GM12878 (cell line): Measurements from ENCODE around the gene EEF1A2. TPM values are rescaled to one million over a fixed set of nuclear protein-coding genes. Genes with fewer than 3 reads are reported as not detected.

ENCODE experiments used
- ATAC-seq: fragments of 200-7000 bp; cut with Tn5 transposase; 3 replicates; pipeline ENCODE4 v1.9.1; 2020; ENCODE audit warnings: mild to moderate bottlenecking, moderate library complexity
- BruUV-seq: library from RNA; stranded (reverse); fragments of 400-500 nt; replicated peaks from 2 replicates; lab custom pipeline; 2021; lab: Mats Ljungman, UMichigan
- CTCF ChIA-PET: fragments of 300-600 bp; sonication (Branson Sonifier 250); formaldehyde crosslinking; extraction: SDS; loops from one replicate; lab custom pipeline; 2021; ENCODE audit warnings: inconsistent platforms; lab: Yijun Ruan, JAX
- POLR2A ChIA-PET: fragments of 350-600 bp; formaldehyde crosslinking; extraction: SDS; loops from one replicate; lab custom pipeline; 2021; ENCODE audit warnings: inconsistent platforms; lab: Charles Lee
- RAD21 ChIA-PET: fragments of 300-600 bp; sonication (Branson Sonifier 250); formaldehyde crosslinking; loops from one replicate; lab custom pipeline; 2023; ENCODE audit warnings: antibody characterized with exemption; ENCODE audit not compliant: unreplicated experiment; lab: Charles Lee
- SMC1A ChIA-PET: fragments of 300-600 bp; sonication (Branson Sonifier 250); formaldehyde crosslinking; loops from one replicate; lab custom pipeline; 2023; ENCODE audit not compliant: unreplicated experiment, uncharacterized antibody; lab: Charles Lee
- DNase-seq: peaks from one replicate; pipeline ENCODE4 v3.0.0-alpha.2; 2011; ENCODE audit warnings: low read depth, low spot score
- FAIRE-seq: peaks from 3 replicates; lab custom pipeline; 2011; peaks lifted over from hg19 to GRCh38; lab: Jason Lieb, UNC
- H2AFZ ChIP-seq: 2 replicates; pipeline ENCODE4 v1.6.0; 2011; ENCODE audit warnings: low read depth, low read length, control low read depth; ENCODE audit not compliant: control insufficient read depth
- H3K27ac ChIP-seq: 2 replicates; pipeline ENCODE4 v1.5.1; 2011; ENCODE audit warnings: control low read depth; ENCODE audit not compliant: control insufficient read depth, insufficient read depth
- H3K27me3 ChIP-seq, 2 experiments: replicated peaks in 1 of 2; 2 replicates each; pipeline versions ENCODE4 v1.6.0 to v1.6.1; 2011; ENCODE audit warnings: low read length in 1 of 2; ENCODE audit not compliant: control insufficient read depth in 2 of 2, insufficient read depth in 2 of 2
- H3K36me3 ChIP-seq, 2 experiments: 2 replicates each; pipeline ENCODE4 v1.5.1; 2011; ENCODE audit warnings: low read length in 1 of 2; ENCODE audit not compliant: control insufficient read depth in 2 of 2, insufficient read depth in 2 of 2
- H3K4me1 ChIP-seq: 2 replicates; pipeline ENCODE4 v1.6.1; 2011; ENCODE audit warnings: mild to moderate bottlenecking, low read length, moderate library complexity, mixed read lengths; ENCODE audit not compliant: control insufficient read depth, insufficient read depth
- H3K4me2 ChIP-seq: 2 replicates; pipeline ENCODE4 v1.6.0; 2011; ENCODE audit warnings: control low read depth; ENCODE audit not compliant: control insufficient read depth, insufficient read depth
- H3K4me3 ChIP-seq: fragments of 200-600 bp; sonication (generic); 2 replicates; pipeline ENCODE4 v1.5.1; 2016
- H3K79me2 ChIP-seq: 2 replicates; pipeline ENCODE4 v1.6.0; 2011; ENCODE audit warnings: low read length; ENCODE audit not compliant: control insufficient read depth, insufficient read depth
- H3K9ac ChIP-seq: 2 replicates; pipeline ENCODE4 v1.8.0; 2011; ENCODE audit warnings: low read length, control low read depth, mixed read lengths; ENCODE audit not compliant: control insufficient read depth, insufficient read depth
- H3K9me3 ChIP-seq: replicated peaks from 3 replicates; pipeline ENCODE4 v1.5.1; 2011; ENCODE audit warnings: mild to moderate bottlenecking, low read length; ENCODE audit not compliant: control insufficient read depth, insufficient read depth
- H4K20me1 ChIP-seq: 2 replicates; pipeline ENCODE4 v1.6.0; 2011; ENCODE audit not compliant: control insufficient read depth, insufficient read depth
- RELA ChIP-seq: fragments of 450-650 bp; IDR thresholded peaks from 2 replicates; pipeline ENCODE4 v1.8.0; 2014; ENCODE audit warnings: borderline replicate concordance; ENCODE audit not compliant: partially characterized antibody
- SUPT20H ChIP-seq: IDR thresholded peaks from 2 replicates; pipeline ENCODE4 v1.6.1; 2011; ENCODE audit warnings: low read depth, mild to moderate bottlenecking, low read length, moderate library complexity, borderline replicate concordance; ENCODE audit not compliant: control insufficient read depth
- TCF12 ChIP-seq: IDR thresholded peaks from 2 replicates; pipeline ENCODE4 v1.6.1; 2011; ENCODE audit warnings: low read depth, mild to moderate bottlenecking, low read length
- WGBS: methylation state at CpG from one replicate; pipeline ENCODE4 v1.1.6; 2016; ENCODE audit warnings: low lambda C conversion rate; ENCODE audit not compliant: insufficient replicate concordance, insufficient coverage; ENCODE audit errors: missing lambda C conversion rate; 5-methylcytosine and 5-hydroxymethylcytosine counted together
- in situ Hi-C: fragments of 300-500 bp; cut with MboI; formaldehyde crosslinking; loops from 9 replicates; pipeline ENCODE4 v1.14.3; 2018; ENCODE audit warnings: mixed read lengths
- intact Hi-C: fragments of 100-400 bp; cut with micrococcal nuclease; formaldehyde crosslinking; loops from one replicate; pipeline ENCODE4 v1.14.2; 2022; ENCODE audit not compliant: unreplicated experiment
- polyA plus RNA-seq, 11 experiments: library from polyadenylated mRNA; depleted of rRNA in 4 of 11; unstranded in 6 of 11; stranded (reverse) in 5 of 11; fragments of >200 nt; fragmentation: Nextera tagmentation in 4 of 11; fragmentation: Illumina TruSeq in 1 of 11; extraction: Ambion mirVana in 4 of 11; extraction: Trizol in 1 of 11; gene quantifications; 1 replicate in 1 of 11; 2 replicates in 10 of 11; pipeline versions ENCODE4 v1.2.1 to v1.2.3, GENCODE V29; 2011 to 2016; ENCODE audit warnings: inconsistent platforms in 2 of 11, missing spikeins in 2 of 11, low read depth in 1 of 11
- total RNA-seq, 4 experiments: library from RNA; depleted of rRNA in 3 of 4; stranded (reverse); fragments of >200 nt in 3 of 4; fragmentation: Illumina TruSeq in 1 of 4; extraction: Trizol in 1 of 4; gene quantifications; 2 replicates each; pipeline versions ENCODE4 v1.2.1 to v1.2.3, GENCODE V29; 2013 to 2021
- TF ChIP-seq, protein P1 (sequence below): fragments of 450-650 bp; IDR thresholded peaks from 2 replicates; pipeline ENCODE4 v1.6.1; 2018; ENCODE audit warnings: mild to moderate bottlenecking, low read depth, moderate library complexity; ENCODE audit not compliant: partially characterized antibody
- TF ChIP-seq, protein P2 (sequence below): fragments of 450-650 bp; IDR thresholded peaks from 2 replicates; pipeline ENCODE4 v1.6.1; 2017; ENCODE audit warnings: low read depth, mild to moderate bottlenecking, moderate library complexity

EEF1A2 gene
- total and polyA plus RNA-seq, 10 of the 15 experiments (the other 5 are each of a cell fraction or from before 2014, with no cell fraction given), result 0.56 TPM; not detected in 9

DNA sequence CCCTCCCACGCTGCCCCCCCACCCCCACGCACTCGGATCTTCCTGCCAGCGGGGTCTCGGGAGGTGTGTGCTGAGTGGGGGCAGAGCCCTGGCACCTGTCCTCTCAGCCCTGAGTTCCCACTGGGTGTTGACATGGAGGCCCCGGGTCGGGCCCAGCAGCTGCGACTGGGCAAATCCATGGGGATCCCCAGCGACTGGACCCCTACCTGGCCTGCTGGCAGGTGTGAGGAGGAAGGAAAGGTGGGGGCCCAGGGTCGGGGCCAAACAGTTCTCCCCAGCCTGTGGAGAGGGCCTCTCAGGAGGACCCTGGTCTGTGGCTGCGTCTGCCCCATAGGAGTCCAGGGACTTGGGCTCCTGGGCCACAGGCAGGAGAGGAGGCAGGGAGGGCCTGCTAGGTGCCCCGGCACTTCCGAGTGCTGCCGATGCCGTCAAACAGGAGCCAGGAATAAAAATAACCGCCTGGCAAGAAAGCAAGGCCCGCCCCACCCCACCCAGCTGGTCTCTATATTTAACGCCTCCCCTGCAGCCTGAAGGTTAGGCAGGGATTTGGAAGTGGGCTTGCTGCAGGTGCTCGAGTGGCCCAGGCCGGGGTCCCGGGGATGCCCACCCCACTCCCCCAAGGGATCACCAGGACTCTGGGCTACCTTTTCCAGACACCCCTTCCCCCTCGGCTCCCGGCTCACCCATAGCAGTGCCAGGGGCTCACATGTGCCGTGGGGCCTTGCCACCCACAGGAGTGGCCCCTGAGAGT lies 1.4 kb upstream of the EEF1A2 start:
- H2AFZ ChIP-seq, result no peak overlapping the region
- CTCF ChIA-PET, result no interaction called here
- RAD21 ChIA-PET, result interaction anchor here (0.6 kb wide), 1 partner anchor 406 kb away, joined by 3 read pairs; no protein-coding TSS in a partner anchor
- WGBS, result 59% methylated on average over 20 of the region's 24 CpGs
- in situ Hi-C loops (no loop called here), intact Hi-C loops (no loop called here)
- no peak for FAIRE-seq
- peaks cover 1 to 4% of the 10 kb centered on the region in 2 experiments; a peak in 3 of 4 replicates for H3K27me3 ChIP-seq
- no peak overlapping the region for H3K4me2 ChIP-seq
- POLR2A ChIA-PET, result no interaction called here
- no peak for ATAC-seq
- SMC1A ChIA-PET, result no interaction called here
- H3K4me1 ChIP-seq, result no peaks in the 10 kb centered on the region
- H3K9me3 ChIP-seq, result no peaks in the 10 kb centered on the region; the same call in 2 of the 3 replicates
- no peaks in the 10 kb centered on the region for H3K36me3 ChIP-seq
- TF ChIP-seq SUPT20H, result no peak
- TF ChIP-seq, protein P1, sequence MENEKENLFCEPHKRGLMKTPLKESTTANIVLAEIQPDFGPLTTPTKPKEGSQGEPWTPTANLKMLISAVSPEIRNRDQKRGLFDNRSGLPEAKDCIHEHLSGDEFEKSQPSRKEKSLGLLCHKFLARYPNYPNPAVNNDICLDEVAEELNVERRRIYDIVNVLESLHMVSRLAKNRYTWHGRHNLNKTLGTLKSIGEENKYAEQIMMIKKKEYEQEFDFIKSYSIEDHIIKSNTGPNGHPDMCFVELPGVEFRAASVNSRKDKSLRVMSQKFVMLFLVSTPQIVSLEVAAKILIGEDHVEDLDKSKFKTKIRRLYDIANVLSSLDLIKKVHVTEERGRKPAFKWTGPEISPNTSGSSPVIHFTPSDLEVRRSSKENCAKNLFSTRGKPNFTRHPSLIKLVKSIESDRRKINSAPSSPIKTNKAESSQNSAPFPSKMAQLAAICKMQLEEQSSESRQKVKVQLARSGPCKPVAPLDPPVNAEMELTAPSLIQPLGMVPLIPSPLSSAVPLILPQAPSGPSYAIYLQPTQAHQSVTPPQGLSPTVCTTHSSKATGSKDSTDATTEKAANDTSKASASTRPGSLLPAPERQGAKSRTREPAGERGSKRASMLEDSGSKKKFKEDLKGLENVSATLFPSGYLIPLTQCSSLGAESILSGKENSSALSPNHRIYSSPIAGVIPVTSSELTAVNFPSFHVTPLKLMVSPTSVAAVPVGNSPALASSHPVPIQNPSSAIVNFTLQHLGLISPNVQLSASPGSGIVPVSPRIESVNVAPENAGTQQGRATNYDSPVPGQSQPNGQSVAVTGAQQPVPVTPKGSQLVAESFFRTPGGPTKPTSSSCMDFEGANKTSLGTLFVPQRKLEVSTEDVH, result no peak
- TF ChIP-seq, protein P2, sequence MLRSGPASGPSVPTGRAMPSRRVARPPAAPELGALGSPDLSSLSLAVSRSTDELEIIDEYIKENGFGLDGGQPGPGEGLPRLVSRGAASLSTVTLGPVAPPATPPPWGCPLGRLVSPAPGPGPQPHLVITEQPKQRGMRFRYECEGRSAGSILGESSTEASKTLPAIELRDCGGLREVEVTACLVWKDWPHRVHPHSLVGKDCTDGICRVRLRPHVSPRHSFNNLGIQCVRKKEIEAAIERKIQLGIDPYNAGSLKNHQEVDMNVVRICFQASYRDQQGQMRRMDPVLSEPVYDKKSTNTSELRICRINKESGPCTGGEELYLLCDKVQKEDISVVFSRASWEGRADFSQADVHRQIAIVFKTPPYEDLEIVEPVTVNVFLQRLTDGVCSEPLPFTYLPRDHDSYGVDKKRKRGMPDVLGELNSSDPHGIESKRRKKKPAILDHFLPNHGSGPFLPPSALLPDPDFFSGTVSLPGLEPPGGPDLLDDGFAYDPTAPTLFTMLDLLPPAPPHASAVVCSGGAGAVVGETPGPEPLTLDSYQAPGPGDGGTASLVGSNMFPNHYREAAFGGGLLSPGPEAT, result no peak
- TF ChIP-seq RELA, result no peak
- TF ChIP-seq TCF12, result no peak
- no peak for DNase-seq
- BruUV-seq, result no TSS peak
- H3K4me3 ChIP-seq, result no peak overlapping the region
- H3K79me2 ChIP-seq, result no peaks in the 10 kb centered on the region
- no peak overlapping the region for H3K27ac ChIP-seq
- no peaks in the 10 kb centered on the region for H4K20me1 ChIP-seq
- no peak overlapping the region for H3K9ac ChIP-seq
